CD14-positive monocyte (primary cell): ENCODE data around the gene HOXB8. TPM values are rescaled to one million over a fixed set of nuclear protein-coding genes. Genes with fewer than 3 reads are reported as not detected.

Source experiments
- DNase-seq, 3 donors: peaks; one replicate each; pipeline ENCODE4 v3.0.0-alpha.2; 2011 to 2022
- H2AFZ ChIP-seq: 2 replicates; pipeline ENCODE4 v1.6.0; 2012; ENCODE audit warnings: mild to moderate bottlenecking, low read depth, low read length, inconsistent platforms; ENCODE audit not compliant: insufficient read depth, poor library complexity, severe bottlenecking
- H3K27ac ChIP-seq, 2 donors: 1 replicate in 1 of 2; 2 replicates in 1 of 2; pipeline ENCODE4 v1.5.1; 2012 to 2013; ENCODE audit warnings: low read length in 2 of 2, control low read depth in 1 of 2, inconsistent platforms in 1 of 2, low read depth in 1 of 2, mild to moderate bottlenecking in 1 of 2
- H3K27me3 ChIP-seq, 2 donors: one replicate each; pipeline versions ENCODE4 v1.6.0 to v1.6.1; 2011 to 2013; ENCODE audit warnings: low read length in 2 of 2; ENCODE audit not compliant: control insufficient read depth in 2 of 2, insufficient read depth in 2 of 2
- H3K36me3 ChIP-seq, 2 donors: replicated peaks in 1 of 2; 1 replicate in 1 of 2; 2 replicates in 1 of 2; pipeline versions ENCODE4 v1.5.1 to v1.6.1; 2012 to 2013; ENCODE audit warnings: low read length in 2 of 2, control low read depth in 1 of 2, inconsistent platforms in 1 of 2, mild to moderate bottlenecking in 1 of 2; ENCODE audit not compliant: insufficient read depth in 2 of 2, control insufficient read depth in 1 of 2
- H3K4me1 ChIP-seq, 2 donors: 1 replicate in 1 of 2; 2 replicates in 1 of 2; pipeline versions ENCODE4 v1.5.1 to v1.6.1; 2012 to 2013; ENCODE audit warnings: low read length in 2 of 2, control low read depth in 1 of 2, inconsistent platforms in 1 of 2, mild to moderate bottlenecking in 1 of 2, moderate library complexity in 1 of 2; ENCODE audit not compliant: insufficient read depth in 2 of 2, control insufficient read depth in 1 of 2
- H3K4me2 ChIP-seq: replicated peaks from 2 replicates; pipeline ENCODE3; 2012; ENCODE audit warnings: low read length, moderate library complexity, mild to moderate bottlenecking; ENCODE audit not compliant: poor library complexity, severe bottlenecking; ENCODE audit errors: extremely low read depth
- H3K4me3 ChIP-seq, 3 experiments: fragments of 200-600 bp in 1 of 3; sonication (generic) in 1 of 3; replicated peaks in 1 of 3; 1 replicate in 2 of 3; 2 replicates in 1 of 3; pipeline ENCODE4 v1.5.1; 2011 to 2013; ENCODE audit warnings: low read length in 3 of 3, mild to moderate bottlenecking in 3 of 3, control low read depth in 2 of 3, low read depth in 2 of 3, inconsistent platforms in 1 of 3, moderate library complexity in 1 of 3
- H3K79me2 ChIP-seq: 2 replicates; pipeline ENCODE4 v1.6.0; 2012; ENCODE audit warnings: mild to moderate bottlenecking, control low read depth, inconsistent platforms, low read length, moderate library complexity; ENCODE audit not compliant: insufficient read depth
- H3K9ac ChIP-seq: 2 replicates; pipeline ENCODE4 v1.6.0; 2017; ENCODE audit warnings: low read length, mild to moderate bottlenecking; ENCODE audit not compliant: insufficient read depth, poor library complexity, severe bottlenecking
- H3K9me3 ChIP-seq, 2 donors: replicated peaks in 1 of 2; 1 replicate in 1 of 2; 2 replicates in 1 of 2; pipeline versions ENCODE4 v1.5.1 to v1.6.1; 2012 to 2013; ENCODE audit warnings: low read length in 2 of 2, control low read depth in 1 of 2; ENCODE audit not compliant: control insufficient read depth in 1 of 2, insufficient read depth in 1 of 2
- H4K20me1 ChIP-seq: 2 replicates; pipeline ENCODE4 v1.6.0; 2012; ENCODE audit warnings: mild to moderate bottlenecking, low read length, control low read depth, moderate library complexity; ENCODE audit not compliant: insufficient read depth
- H3K27ac Mint-ChIP-seq, 7 donors: one replicate each; pipeline ENCODE4 v1.8.0; 2020; ENCODE audit warnings: mild to moderate bottlenecking in 7 of 7, mixed read lengths in 7 of 7, moderate library complexity in 6 of 7, inconsistent platforms in 2 of 7
- H3K27me3 Mint-ChIP-seq, 3 donors: one replicate each; pipeline ENCODE4 v1.8.0; 2021 to 2022; ENCODE audit warnings: low read depth in 3 of 3, mild to moderate bottlenecking in 3 of 3, mixed read lengths in 3 of 3, moderate library complexity in 3 of 3, inconsistent platforms in 1 of 3
- H3K36me3 Mint-ChIP-seq, 2 donors: one replicate each; pipeline ENCODE4 v1.8.0; 2020; ENCODE audit warnings: mixed read lengths in 2 of 2, inconsistent platforms in 1 of 2, mild to moderate bottlenecking in 1 of 2
- H3K4me1 Mint-ChIP-seq: one replicate; pipeline ENCODE4 v1.8.0; 2020; ENCODE audit warnings: mild to moderate bottlenecking, mixed read lengths
- H3K4me3 Mint-ChIP-seq, 2 donors: one replicate each; pipeline ENCODE4 v1.8.0; 2020; ENCODE audit warnings: mild to moderate bottlenecking in 2 of 2, mixed read lengths in 2 of 2, moderate library complexity in 1 of 2
- H3K9me3 Mint-ChIP-seq, 7 donors: one replicate each; pipeline ENCODE4 v1.8.0; 2020 to 2022; ENCODE audit warnings: mixed read lengths in 7 of 7, mild to moderate bottlenecking in 6 of 7, moderate library complexity in 6 of 7, inconsistent platforms in 2 of 7
- CTCF ChIP-seq: fragments of 200-600 bp; IDR thresholded peaks from one replicate; pipeline ENCODE4 v1.8.0; 2022; ENCODE audit warnings: antibody characterized with exemption, mild to moderate bottlenecking
- WGBS: methylation state at CpG from one replicate; pipeline ENCODE4 v1.1.5; 2013; ENCODE audit warnings: missing lambda C conversion rate; ENCODE audit not compliant: insufficient coverage; 5-methylcytosine and 5-hydroxymethylcytosine counted together
- intact Hi-C, 2 donors: fragments of 100-400 bp; cut with micrococcal nuclease; formaldehyde crosslinking; loops; one replicate each; pipeline versions ENCODE4 v1.15.0 to v1.15.1; 2023
- polyA plus RNA-seq, 3 donors: library from polyadenylated mRNA; depleted of rRNA in 1 of 3; unstranded in 2 of 3; stranded (reverse) in 1 of 3; fragments of 300-500 nt in 2 of 3; fragments of >200 nt in 1 of 3; fragmentation: Illumina TruSeq in 2 of 3; gene quantifications; 1 replicate in 2 of 3; 2 replicates in 1 of 3; pipeline ENCODE4 v1.2.3, GENCODE V29; 2012 to 2021

The HOXB8 gene
- polyA plus RNA-seq, 3 donors: not detected

- intact Hi-C loops: loop anchor here in 1 of 2 donors (2.0 kb wide), 1 partner anchor 18 kb away; the partner anchor contains the start of gene HOXB8
- peaks cover 99 to 100% (median 100%) of the 10 kb centered on the region in 3 donors for H3K27me3 Mint-ChIP-seq
- H3K4me2 ChIP-seq: peak overlapping the region; percentile 77
- H4K20me1 ChIP-seq: no peaks in the 10 kb centered on the region
- peaks cover 0 to 47% of the 10 kb centered on the region in 2 donors for H3K9me3 ChIP-seq
- H3K9ac ChIP-seq: no peak overlapping the region
- H3K27me3 ChIP-seq: peaks cover 79 to 100% of the 10 kb centered on the region in 2 donors
- H3K4me1 ChIP-seq: peaks cover 27 to 30% of the 10 kb centered on the region in 2 donors
- peak in 1 of 3 donors; percentile 18 for DNase-seq
- H3K79me2 ChIP-seq: no peaks in the 10 kb centered on the region
- H3K4me1 Mint-ChIP-seq: peaks cover 37% of the 10 kb centered on the region
- H3K4me3 ChIP-seq: peak overlapping the region in 2 of 3 experiments; percentile 21 to 68
- peak overlapping the region; percentile 80 for H2AFZ ChIP-seq
- WGBS: 2% methylated on average over 14 of the region's 26 CpGs
- H3K9me3 Mint-ChIP-seq: peaks cover 0 to 32% (median 16%) of the 10 kb centered on the region in 7 donors
- H3K27ac Mint-ChIP-seq: peak overlapping the region in 1 of 7 donors; percentile 42
- H3K36me3 ChIP-seq: no peaks in the 10 kb centered on the region
- H3K36me3 Mint-ChIP-seq: peaks cover 12 to 18% of the 10 kb centered on the region in 2 donors
- TF ChIP-seq CTCF: no peak
- peak overlapping the region; percentile 24 to 93 for H3K4me3 Mint-ChIP-seq
- no peak overlapping the region for H3K27ac ChIP-seq
These were observed 18.2 kb downstream of the HOXB8 start for GRCh38 chr17:48596735-48597527.

- 20% methylated on average over 52 of the region's 54 CpGs for WGBS
These were observed 18.9 kb downstream of the HOXB8 start for GRCh38 chr17:48596000-48596734.

More at GRCh38 chr17:48596000-48596734, 18.9 kb downstream of the HOXB8 start:
- H3K79me2 ChIP-seq: no peaks in the 10 kb centered on the region
- H3K4me2 ChIP-seq: peak overlapping the region; percentile 30
- H3K9ac ChIP-seq: no peak overlapping the region
- no peaks in the 10 kb centered on the region for H4K20me1 ChIP-seq
- peaks cover 0 to 46% of the 10 kb centered on the region in 2 donors for H3K9me3 ChIP-seq
- TF ChIP-seq CTCF: no peak
- no peak overlapping the region for H3K4me3 ChIP-seq
- peaks cover 79 to 100% of the 10 kb centered on the region in 2 donors for H3K27me3 ChIP-seq
- Mint-ChIP-seq H3K27me3 (peaks cover 99 to 100% (median 100%) of the 10 kb centered on the region in 3 donors), H3K4me1 (peaks cover 37% of the 10 kb centered on the region), H3K9me3 (peaks cover 0 to 32% (median 16%) of the 10 kb centered on the region in 7 donors), H3K36me3 (peaks cover 12 to 24% of the 10 kb centered on the region in 2 donors), H3K27ac (no peak overlapping the region), H3K4me3 (peak overlapping the region; percentile 24 to 93)
- no peak for DNase-seq
- no peak overlapping the region for H3K27ac ChIP-seq
- intact Hi-C loops: loop anchor here in 1 of 2 donors (2.0 kb wide), 1 partner anchor 19 kb away; the partner anchor contains the start of gene HOXB8
- no peaks in the 10 kb centered on the region for H3K36me3 ChIP-seq
- peaks cover 27 to 30% of the 10 kb centered on the region in 2 donors for H3K4me1 ChIP-seq
- no peak overlapping the region for H2AFZ ChIP-seq
